Endothelial cell of umbilical vein (primary cell): Measurements from ENCODE around the gene RNF150.

Experiments used
- CTCF ChIP-seq, 2 donors: IDR thresholded peaks; 1 replicate in 1 of 2; 2 replicates in 1 of 2; pipeline ENCODE4 v1.5.1; 2011; ENCODE audit warnings: low read length in 2 of 2, mild to moderate bottlenecking in 2 of 2, moderate library complexity in 2 of 2, control low read depth in 1 of 2, inconsistent platforms in 1 of 2, low read depth in 1 of 2; ENCODE audit not compliant: insufficient read depth in 1 of 2; ENCODE audit errors: extremely low read depth in 1 of 2
- JUN ChIP-seq: IDR thresholded peaks from 2 replicates; pipeline ENCODE4 v1.6.1; 2011; ENCODE audit warnings: borderline replicate concordance, low read depth; ENCODE audit not compliant: insufficient read length, insufficient read depth
- MAX ChIP-seq: IDR thresholded peaks from 2 replicates; pipeline ENCODE4 v1.6.1; 2011; ENCODE audit not compliant: insufficient read depth, insufficient read length
- POLR2A ChIP-seq: IDR thresholded peaks from 2 replicates; pipeline ENCODE4 v1.6.1; 2012; ENCODE audit warnings: low read depth, mild to moderate bottlenecking, control low read depth, low read length
- POLR2AphosphoS5 ChIP-seq: IDR thresholded peaks from 2 replicates; pipeline ENCODE4 v1.6.1; 2012; ENCODE audit warnings: low read depth, mild to moderate bottlenecking, control low read depth, low read length, moderate library complexity; ENCODE audit not compliant: insufficient read depth

GRCh38 chr4:141079393-141079930 lies 53.8 kb downstream of the RNF150 start:
- TF ChIP-seq POLR2A, result no peak
- no peak for TF ChIP-seq JUN
- TF ChIP-seq CTCF (IDR thresholded peaks at IDR 0.05; ENCODE audit: extremely low read depth in 1 of 2, insufficient read depth in 1 of 2, low read depth in 1 of 2, low read length in 2 of 2), result no peak
- TF ChIP-seq POLR2AphosphoS5, result no peak
- TF ChIP-seq MAX, result no peak
